SJSA1 (cell line): ENCODE results near the gene RAPGEF5. TPM values are rescaled to one million over a fixed set of nuclear protein-coding genes. Genes with fewer than 3 reads are reported as not detected.

Experiments
- DNase-seq, 2 experiments: peaks; one replicate each; pipeline ENCODE4 v3.0.0-alpha.2; 2015 to 2020; ENCODE audit warnings: low spot score in 2 of 2, low read depth in 1 of 2
- H3K27ac ChIP-seq: fragments of 250-450 bp; sonication (Bioruptor Pico); 2 replicates; pipeline ENCODE4 v1.5.1; 2020; ENCODE audit warnings: mild to moderate bottlenecking, moderate library complexity
- H3K27me3 ChIP-seq: fragments of 250-450 bp; sonication (Bioruptor Pico); replicated peaks from 2 replicates; pipeline ENCODE4 v1.5.1; 2020; ENCODE audit warnings: mild to moderate bottlenecking, moderate library complexity
- H3K36me3 ChIP-seq: fragments of 250-450 bp; sonication (Bioruptor Pico); 2 replicates; pipeline ENCODE4 v1.5.1; 2020; ENCODE audit warnings: mild to moderate bottlenecking
- H3K4me1 ChIP-seq: fragments of 250-450 bp; sonication (Bioruptor Pico); replicated peaks from 2 replicates; pipeline ENCODE4 v1.6.1; 2021; ENCODE audit warnings: mild to moderate bottlenecking
- H3K4me3 ChIP-seq: fragments of 250-450 bp; sonication (Bioruptor Pico); 2 replicates; pipeline ENCODE4 v1.5.1; 2020; ENCODE audit warnings: mild to moderate bottlenecking
- H3K9me3 ChIP-seq: fragments of 250-450 bp; sonication (Bioruptor Pico); replicated peaks from 2 replicates; pipeline ENCODE4 v1.5.1; 2020; ENCODE audit warnings: mild to moderate bottlenecking
- total RNA-seq: library from RNA; depleted of rRNA; stranded (reverse); fragments of >200 nt; shearing (Covaris generic); gene quantifications from 2 replicates; pipeline ENCODE4 v1.2.3, GENCODE V29; 2014; rRNA removed

Gene RAPGEF5
- 0.03 and 0.97 TPM in 2 replicates for total RNA-seq

- H3K27ac ChIP-seq, result no peak within 1 kb of the TSS
- no peaks in the 10 kb centered on the region for H3K36me3 ChIP-seq
- no peak for DNase-seq
- H3K4me3 ChIP-seq, result no peak within 1 kb of the TSS
- no peaks in the 10 kb centered on the region for H3K4me1 ChIP-seq
- no peaks in the 10 kb centered on the region for H3K9me3 ChIP-seq
- peaks cover 26% of the 10 kb centered on the region for H3K27me3 ChIP-seq
Observed at GRCh38 chr7:22356701-22357310, at the start of gene RAPGEF5. TSS of gene RAPGEF5 (minus strand) at chr7:22357154. CDS start at chr7:22357060, 94 bp downstream.

- no peak overlapping the region for H3K27ac ChIP-seq
- H3K9me3 ChIP-seq, result no peaks in the 10 kb centered on the region
- DNase-seq, result no peak
- H3K4me1 ChIP-seq, result no peaks in the 10 kb centered on the region
- H3K27me3 ChIP-seq, result 0 out of 2 replicates have a peak, but pooled peaks cover 5% of the 10 kb centered on the region
- H3K4me3 ChIP-seq, result no peak overlapping the region
- H3K36me3 ChIP-seq, result no peaks in the 10 kb centered on the region
Observed at GRCh38 chr7:22406715-22407114, 49.8 kb upstream of the RAPGEF5 start.

DNA sequence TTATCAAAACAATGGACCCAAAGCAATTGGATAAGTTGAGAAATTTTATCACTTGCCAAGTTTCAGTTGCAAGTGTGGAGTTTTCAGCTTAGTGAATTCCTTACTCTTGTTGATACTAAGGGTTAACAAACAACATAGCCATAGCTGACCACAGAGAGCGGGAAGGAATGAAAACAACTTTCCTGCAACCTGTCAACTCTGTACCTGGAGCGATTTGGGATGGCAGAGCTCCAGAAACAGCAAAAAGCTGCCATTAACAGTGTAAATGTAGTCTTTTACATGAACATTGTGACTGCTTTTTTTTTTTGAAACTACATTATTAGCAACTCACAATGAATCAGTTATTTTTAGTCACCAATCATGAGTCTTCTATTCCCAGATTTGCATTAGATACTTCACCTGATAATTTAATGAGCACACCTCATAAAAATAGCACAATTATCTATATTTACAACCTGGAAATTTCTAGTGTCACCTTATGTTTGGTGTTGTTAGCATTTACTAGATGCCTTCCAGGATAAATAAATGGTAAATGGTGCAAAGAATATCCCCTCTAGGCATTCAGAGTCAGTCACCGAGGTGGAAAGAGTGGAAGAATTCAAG, 47.6 kb upstream of the RAPGEF5 start:
- 0 out of 2 replicates have a peak, but pooled peaks cover 5% of the 10 kb centered on the region for H3K27me3 ChIP-seq
- no peak for DNase-seq
- no peak overlapping the region for H3K27ac ChIP-seq
- H3K36me3 ChIP-seq, result no peaks in the 10 kb centered on the region
- H3K4me3 ChIP-seq, result no peak overlapping the region
- H3K9me3 ChIP-seq, result no peaks in the 10 kb centered on the region
- no peaks in the 10 kb centered on the region for H3K4me1 ChIP-seq

DNA sequence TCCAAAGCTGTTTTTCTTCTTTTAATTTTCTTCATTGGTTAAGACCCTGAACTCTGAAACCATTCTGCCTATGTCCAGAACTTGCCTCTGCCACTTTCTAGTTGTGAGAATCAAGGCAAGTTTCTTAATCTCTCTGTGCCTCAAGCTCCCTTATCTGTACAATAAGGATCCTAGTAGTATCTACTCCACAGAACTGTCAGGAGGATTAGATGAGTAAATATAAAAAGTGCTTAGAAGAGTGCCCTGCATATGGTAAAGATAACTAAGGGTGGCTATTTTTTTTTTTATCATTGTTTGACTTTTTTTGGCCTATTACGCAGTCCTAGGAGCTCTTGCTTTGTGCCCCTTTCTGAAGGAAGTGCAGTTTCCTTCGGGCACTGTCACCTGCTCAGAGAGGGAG, 46.4 kb upstream of the RAPGEF5 start:
- no peak overlapping the region for H3K27ac ChIP-seq
- no peaks in the 10 kb centered on the region for H3K4me1 ChIP-seq
- H3K36me3 ChIP-seq, result no peaks in the 10 kb centered on the region
- H3K27me3 ChIP-seq, result 0 out of 2 replicates have a peak, but pooled peaks cover 5% of the 10 kb centered on the region
- no peak overlapping the region for H3K4me3 ChIP-seq
- no peaks in the 10 kb centered on the region for H3K9me3 ChIP-seq
- DNase-seq, result no peak

GRCh38 chr7:22402250-22402649, 45.3 kb upstream of the RAPGEF5 start:
- no peaks in the 10 kb centered on the region for H3K9me3 ChIP-seq
- H3K4me1 ChIP-seq, result no peaks in the 10 kb centered on the region
- H3K27me3 ChIP-seq, result 0 out of 2 replicates have a peak, but pooled peaks cover 5% of the 10 kb centered on the region
- no peaks in the 10 kb centered on the region for H3K36me3 ChIP-seq
- no peak overlapping the region for H3K27ac ChIP-seq
- H3K4me3 ChIP-seq, result no peak overlapping the region
- DNase-seq, result no peak

DNA sequence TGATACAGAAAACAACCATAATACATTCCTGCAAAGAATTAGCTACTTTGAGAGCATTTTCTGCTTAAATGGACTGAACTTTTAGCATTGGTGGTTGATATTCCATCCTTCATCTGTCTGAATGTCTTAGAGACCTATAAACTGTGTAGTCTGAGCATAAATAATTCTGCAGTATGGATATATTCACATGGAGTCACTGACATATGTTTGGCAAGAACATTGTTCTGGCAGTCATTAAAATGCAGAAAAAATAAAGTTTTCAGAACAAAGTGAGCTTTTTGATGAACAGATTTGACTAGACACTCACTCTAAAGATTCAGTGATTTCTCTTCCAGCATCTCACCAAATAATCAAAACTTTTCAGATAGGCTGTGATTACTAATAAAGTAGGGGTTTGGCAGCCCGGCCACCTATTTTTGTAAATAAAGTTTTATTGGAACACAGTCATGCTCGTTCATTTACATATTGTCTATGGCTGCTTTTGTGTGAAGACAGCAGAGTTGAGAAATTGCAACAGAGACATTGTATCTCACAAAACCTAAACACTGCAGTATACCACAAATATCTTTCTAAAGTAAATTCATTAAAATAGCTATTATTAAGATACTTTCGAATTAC, 44.1 kb upstream of the RAPGEF5 start:
- Histone ChIP-seq H3K9me3 (no peaks in the 10 kb centered on the region), H3K27ac (no peak overlapping the region), H3K4me3 (no peak overlapping the region), H3K4me1 (no peaks in the 10 kb centered on the region), H3K27me3 (0 out of 2 replicates have a peak, but pooled peaks cover 5% of the 10 kb centered on the region), H3K36me3 (no peaks in the 10 kb centered on the region)
- no peak for DNase-seq

- no peak for DNase-seq
Observed at GRCh38 chr7:22400150-22400814, 43.3 kb upstream of the RAPGEF5 start.

DNA sequence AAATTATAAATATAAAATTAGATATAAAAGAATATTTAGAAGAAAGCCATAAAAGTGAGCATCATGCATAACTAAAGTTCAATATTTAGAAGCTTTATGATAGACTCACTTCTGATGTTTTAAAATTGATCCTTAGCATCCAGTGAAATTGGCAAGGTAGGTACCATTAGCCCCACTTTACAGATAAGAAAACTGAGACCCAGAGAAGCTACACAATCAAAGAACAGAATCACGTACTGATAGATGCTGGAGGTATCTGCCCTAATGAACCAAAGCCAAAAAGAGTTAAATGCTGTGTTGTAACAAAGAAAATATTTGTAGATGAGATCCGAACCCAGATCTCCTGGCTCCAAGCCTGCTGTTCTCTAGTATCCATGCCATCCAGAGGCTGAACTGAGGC, 42.6 kb upstream of the RAPGEF5 start:
- Histone ChIP-seq H3K27me3 (no peaks in the 10 kb centered on the region), H3K9me3 (no peaks in the 10 kb centered on the region), H3K27ac (no peak overlapping the region), H3K36me3 (no peaks in the 10 kb centered on the region), H3K4me3 (no peak overlapping the region), H3K4me1 (no peaks in the 10 kb centered on the region)
- no peak for DNase-seq

More at GRCh38 chr7:22400150-22400814, 43.3 kb upstream of the RAPGEF5 start:
- Histone ChIP-seq H3K9me3 (no peaks in the 10 kb centered on the region), H3K27me3 (0 out of 2 replicates have a peak, but pooled peaks cover 3% of the 10 kb centered on the region), H3K36me3 (no peaks in the 10 kb centered on the region), H3K27ac (no peak overlapping the region), H3K4me3 (no peak overlapping the region), H3K4me1 (no peaks in the 10 kb centered on the region)

DNA sequence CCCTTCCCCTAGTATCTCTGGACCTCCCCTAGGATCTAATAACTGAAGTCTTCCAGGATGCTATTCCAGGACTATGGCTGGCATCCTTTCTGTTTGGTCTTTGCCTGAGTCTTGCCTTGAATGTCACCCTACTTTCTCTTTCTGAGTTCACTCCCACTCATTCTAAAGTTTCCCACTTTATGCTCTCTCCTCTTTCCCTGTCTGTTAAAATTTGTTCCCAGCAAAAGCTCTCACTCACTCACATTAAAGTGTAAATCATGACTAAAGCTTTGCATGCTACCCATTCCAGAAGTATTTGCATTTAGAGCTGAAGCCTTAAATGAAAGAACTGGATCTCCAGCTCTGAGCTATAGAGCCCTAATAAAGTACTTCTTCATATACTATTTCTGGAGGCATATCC, 42.1 kb upstream of the RAPGEF5 start:
- Histone ChIP-seq H3K27ac (no peak overlapping the region), H3K36me3 (no peaks in the 10 kb centered on the region), H3K4me1 (no peaks in the 10 kb centered on the region), H3K4me3 (no peak overlapping the region), H3K27me3 (no peaks in the 10 kb centered on the region), H3K9me3 (no peaks in the 10 kb centered on the region)
- no peak for DNase-seq

DNA sequence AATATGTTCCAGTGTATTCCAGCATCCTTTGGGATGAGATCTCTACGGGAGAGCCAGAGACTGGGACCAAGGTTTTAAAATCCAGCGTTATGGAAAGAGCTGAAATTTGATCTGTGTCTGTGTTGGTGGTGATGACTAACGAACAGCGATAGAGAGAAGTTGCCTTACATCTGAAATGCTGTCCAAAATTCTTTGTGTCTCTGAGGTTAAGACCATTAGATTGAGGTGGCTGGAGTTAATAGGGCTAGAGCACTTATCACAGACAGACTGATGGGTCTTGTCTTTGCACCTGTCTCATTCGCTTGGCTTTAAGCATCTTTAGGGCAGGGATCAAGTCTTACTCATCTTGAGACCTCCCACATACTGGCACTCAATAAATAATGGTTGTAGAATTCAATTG, 41.0 kb upstream of the RAPGEF5 start:
- Histone ChIP-seq H3K36me3 (no peaks in the 10 kb centered on the region), H3K27me3 (no peaks in the 10 kb centered on the region), H3K9me3 (no peaks in the 10 kb centered on the region), H3K4me1 (no peaks in the 10 kb centered on the region), H3K4me3 (no peak overlapping the region), H3K27ac (no peak overlapping the region)
- DNase-seq, result no peak

DNA sequence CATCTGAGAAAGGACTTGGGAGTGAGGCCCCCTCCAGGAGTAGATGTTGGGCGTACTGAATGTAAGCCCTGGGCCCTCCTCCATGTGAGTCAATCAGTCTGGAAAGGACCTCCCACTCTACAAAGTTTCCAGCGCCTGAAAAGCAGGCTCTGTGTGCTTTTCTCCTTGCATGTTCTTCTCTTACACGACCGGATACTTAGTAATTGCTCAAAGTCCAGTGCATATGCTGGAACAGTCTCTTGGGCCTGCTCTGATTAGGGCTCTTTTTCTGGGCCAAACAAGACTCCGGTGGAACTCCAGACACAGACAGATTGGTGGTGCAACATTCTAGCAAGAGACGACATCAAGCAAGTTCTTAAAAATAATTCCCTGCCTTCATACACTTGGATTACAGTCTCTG, 38.3 kb upstream of the RAPGEF5 start:
- Histone ChIP-seq H3K27ac (no peak overlapping the region), H3K4me3 (no peak overlapping the region), H3K36me3 (no peaks in the 10 kb centered on the region), H3K4me1 (no peaks in the 10 kb centered on the region), H3K27me3 (no peaks in the 10 kb centered on the region; the same call in 1 of the 2 replicates), H3K9me3 (no peaks in the 10 kb centered on the region)
- no peak for DNase-seq

DNA sequence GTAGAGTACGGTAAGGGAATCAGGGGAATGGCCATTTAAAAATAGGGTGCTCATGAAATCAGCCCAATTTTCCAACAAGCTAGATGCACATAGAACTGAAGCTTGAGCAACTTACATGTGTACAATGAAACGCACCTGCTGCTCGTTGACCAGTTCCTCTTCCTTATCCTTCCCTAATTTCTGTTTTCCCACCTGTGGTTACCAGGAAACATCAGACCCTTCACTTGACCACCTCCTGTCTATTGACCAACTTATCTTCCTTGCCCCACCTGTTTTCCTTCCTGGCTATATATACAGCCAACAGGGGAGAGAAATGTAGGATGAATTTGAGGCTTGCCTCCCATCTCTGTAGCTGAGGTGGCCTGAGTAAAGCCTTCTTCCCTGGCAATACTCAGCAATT, 37.8 kb upstream of the RAPGEF5 start:
- no peak for DNase-seq
- Histone ChIP-seq H3K4me1 (no peaks in the 10 kb centered on the region), H3K36me3 (no peaks in the 10 kb centered on the region), H3K4me3 (no peak overlapping the region), H3K27me3 (no peaks in the 10 kb centered on the region; the same call in 1 of the 2 replicates), H3K9me3 (no peaks in the 10 kb centered on the region), H3K27ac (no peak overlapping the region)

DNA sequence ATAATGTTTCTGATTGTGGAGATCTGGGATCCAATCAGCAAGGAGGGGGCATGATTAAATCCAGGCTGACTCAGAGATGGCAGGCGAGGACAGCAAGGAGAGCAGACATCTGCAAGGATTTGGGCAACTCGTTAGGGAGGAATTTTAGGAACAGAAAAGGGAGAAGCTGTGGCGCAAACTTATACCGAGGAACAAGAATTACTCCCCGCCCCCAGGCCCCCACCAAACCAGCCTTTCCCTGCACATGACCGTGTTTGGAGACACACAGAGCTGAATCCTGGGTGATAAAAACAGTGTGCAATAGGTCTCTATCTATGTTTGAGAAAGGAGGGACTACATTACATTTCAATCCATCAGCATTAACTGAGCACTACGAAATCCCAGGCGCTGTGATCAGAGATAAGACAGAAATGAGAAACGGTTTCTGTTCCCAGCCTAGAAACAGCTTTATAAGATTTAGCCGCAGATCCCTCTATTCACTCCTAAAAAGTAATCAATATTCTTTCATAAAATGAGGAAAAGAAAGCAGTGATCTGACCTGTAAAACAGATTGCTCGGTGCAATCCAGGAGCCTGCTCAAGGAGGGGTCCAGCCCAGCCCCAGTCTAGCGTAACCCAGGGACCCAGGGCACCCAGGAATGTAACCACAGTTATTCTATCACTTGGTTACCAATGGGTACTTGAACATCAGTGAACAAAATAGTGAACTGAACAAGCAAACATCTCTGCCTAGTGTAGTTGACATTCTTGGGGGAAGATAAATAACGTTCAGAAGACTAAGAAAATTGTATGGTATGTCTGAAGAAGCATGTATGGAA, 37.2 kb upstream of the RAPGEF5 start:
- Histone ChIP-seq H3K4me3 (no peak overlapping the region), H3K9me3 (no peaks in the 10 kb centered on the region), H3K27ac (no peak overlapping the region), H3K36me3 (no peaks in the 10 kb centered on the region), H3K4me1 (no peaks in the 10 kb centered on the region), H3K27me3 (no peaks in the 10 kb centered on the region; the same call in 1 of the 2 replicates)
- DNase-seq, result no peak
